Ovary (tissue), 9 donors: Measurements from ENCODE around the gene BICC1. TPM values are rescaled to one million over a fixed set of nuclear protein-coding genes. Genes with fewer than 3 reads are reported as not detected.
A peak's percentile ranks its signal among the peaks of the same experiment; 100 is the strongest.

Source experiments
- DNase-seq, 5 donors: peaks; one replicate each; pipeline ENCODE4 v3.0.0-alpha.2; 2019 to 2020
- H3K27ac ChIP-seq, 2 donors: fragments of 200-600 bp; one replicate each; pipeline versions ENCODE4 v1.5.1 to v1.8.0; 2019 to 2022
- H3K27me3 ChIP-seq: fragments of 200-600 bp; one replicate; pipeline ENCODE4 v1.8.0; 2022
- H3K36me3 ChIP-seq: fragments of 200-600 bp; sonication (generic); one replicate; pipeline ENCODE4 v1.5.1; 2019
- H3K4me1 ChIP-seq: one replicate; pipeline ENCODE4 v1.8.1; 2013; ENCODE audit warnings: mild to moderate bottlenecking, moderate library complexity; ENCODE audit not compliant: insufficient read depth
- H3K4me3 ChIP-seq: fragments of 200-600 bp; sonication (generic); one replicate; pipeline ENCODE4 v1.5.1; 2017
- H3K9me3 ChIP-seq, 2 donors: fragments of 200-600 bp in 1 of 2; sonication (generic) in 1 of 2; one replicate each; pipeline versions ENCODE4 v1.5.1 to v1.8.1; 2013 to 2019; ENCODE audit warnings: mild to moderate bottlenecking in 1 of 2, moderate library complexity in 1 of 2
- CTCF ChIP-seq, 3 donors: fragments of 450-650 bp in 2 of 3; fragments of 200-600 bp in 1 of 3; IDR thresholded peaks; one replicate each; pipeline versions ENCODE4 v1.5.1 to v1.8.0; 2016 to 2022; ENCODE audit warnings: antibody characterized with exemption in 3 of 3, mild to moderate bottlenecking in 1 of 3
- EP300 ChIP-seq: sonication (generic); formaldehyde crosslinking; IDR thresholded peaks from one replicate; pipeline ENCODE4 v1.6.1; 2017; ENCODE audit warnings: antibody characterized with exemption
- POLR2A ChIP-seq: fragments of 450-650 bp; IDR thresholded peaks from one replicate; pipeline ENCODE4 v1.6.1; 2017; ENCODE audit warnings: antibody characterized with exemption, mild to moderate bottlenecking, moderate library complexity
- WGBS, 3 donors: extraction: QIAGEN DNeasy Blood & Tissue Kit in 1 of 3; methylation state at CpG; one replicate each; pipeline versions ENCODE4 v1.1.5 to v1.1.7; 2013 to 2017; 5-methylcytosine and 5-hydroxymethylcytosine counted together
- intact Hi-C, 4 donors: fragments of 100-400 bp; cut with DNase I; formaldehyde crosslinking; loops; one replicate each; pipeline versions ENCODE4 v1.11.0 to v1.15.1; 2022 to 2023
- polyA plus RNA-seq, 2 donors: library from polyadenylated mRNA; stranded (reverse); fragments of 200-250 nt in 1 of 2; fragments of 350-450 nt in 1 of 2; fragmentation: Illumina TruSeq in 1 of 2; extraction: RNeasy Lipid Tissue Mini Kit (QIAGEN cat#74804) in 1 of 2; gene quantifications; one replicate each; pipeline ENCODE4 v1.2.3, GENCODE V29; 2013 to 2014
- total RNA-seq, 7 donors: library from RNA; depleted of rRNA in 2 of 7; stranded (reverse); fragments of >200 nt in 2 of 7; fragmentation: NEBNext Ultra II Directional in 3 of 7; extraction: Animal tissue kit (Norgen Biotek cat#: 25700) in 3 of 7; gene quantifications; one replicate each; pipeline versions ENCODE4 v1.1.0 to v1.2.4, GENCODE V29; 2016 to 2023
- donor health status: DM: no; HTN: no; CAD: no; lungs with moderate emphysema.
- donor health status: DM: no; HTN: no; CAD: no.
- donor health status: Bipolar disorder and iron deficiency.
- donor health status: DM: yes; HTN: yes; CAD: no.
- donor health status: DM: no; HTN: no; CAD: no.
- donor health status: DM: yes; HTN: yes; CAD: no.

BICC1 gene
- total and polyA plus RNA-seq, 9 donors: 13.6 to 43.4 (median 23.5) TPM

- intact Hi-C loops: no loop called here
Measured at GRCh38 chr10:58755677-58756076, 243.0 kb downstream of the BICC1 start.

GRCh38 chr10:58756130-58756719, 243.6 kb downstream of the BICC1 start:
- Histone ChIP-seq H3K27me3 (no peaks in the 10 kb centered on the region), H3K36me3 (no peaks in the 10 kb centered on the region), H3K4me1 (peaks cover 10% of the 10 kb centered on the region), H3K27ac (peak overlapping the region; percentile 41 to 72), H3K4me3 (peak overlapping the region; percentile 4), H3K9me3 (no peaks in the 10 kb centered on the region)
- intact Hi-C loops: no loop called here
- no peak for DNase-seq
- no peak for TF ChIP-seq CTCF (IDR thresholded peaks at IDR 0.05)
- TF ChIP-seq EP300: no peak
- TF ChIP-seq POLR2A: no peak
- WGBS, 3 donors: 3 to 7% (median 4%) methylated on average over 6 of the region's 6 CpGs

More at GRCh38 chr10:58755677-58756076, 243.0 kb downstream of the BICC1 start:
- peak in 1 of 5 donors; percentile 50 for DNase-seq
- H3K27me3 ChIP-seq: no peaks in the 10 kb centered on the region
- no peaks in the 10 kb centered on the region for H3K36me3 ChIP-seq
- TF ChIP-seq POLR2A (no peak), CTCF (IDR thresholded peaks at IDR 0.05) (no peak), EP300 (no peak)
- WGBS, 3 donors: 9% methylated on average over 4 of the region's 4 CpGs
- no peaks in the 10 kb centered on the region for H3K9me3 ChIP-seq
- peak overlapping the region in 1 of 2 donors; percentile 72 for H3K27ac ChIP-seq
- H3K4me3 ChIP-seq: peak overlapping the region; percentile 4
- H3K4me1 ChIP-seq: peaks cover 10% of the 10 kb centered on the region

GRCh38 chr10:58757352-58758065, 244.8 kb downstream of the BICC1 start:
- H3K9me3 ChIP-seq: no peaks in the 10 kb centered on the region
- intact Hi-C loops: no loop called here
- H3K4me3 ChIP-seq: no peak overlapping the region
- WGBS, 3 donors: 78 to 87% (median 79%) methylated on average over 1 of the region's 1 CpG
- no peak for TF ChIP-seq POLR2A
- no peak for TF ChIP-seq CTCF (IDR thresholded peaks at IDR 0.05)
- no peak for TF ChIP-seq EP300
- H3K36me3 ChIP-seq: no peaks in the 10 kb centered on the region
- peak in 1 of 5 donors; percentile 24 for DNase-seq
- H3K4me1 ChIP-seq: peaks cover 10% of the 10 kb centered on the region
- no peaks in the 10 kb centered on the region for H3K27me3 ChIP-seq
- peak overlapping the region in 1 of 2 donors; percentile 72 for H3K27ac ChIP-seq

GRCh38 chr10:58758321-58758720, 245.6 kb downstream of the BICC1 start:
- WGBS, 3 donors: 14 to 20% (median 17%) methylated on average over 1 of the region's 1 CpG
- DNase-seq: no peak
- no peak for TF ChIP-seq CTCF (IDR thresholded peaks at IDR 0.05)
- no peak for TF ChIP-seq EP300
- no peak for TF ChIP-seq POLR2A
- H3K36me3 ChIP-seq: no peaks in the 10 kb centered on the region
- H3K4me1 ChIP-seq: peaks cover 10% of the 10 kb centered on the region
- H3K4me3 ChIP-seq: no peak overlapping the region
- intact Hi-C loops: no loop called here
- H3K9me3 ChIP-seq: no peaks in the 10 kb centered on the region
- H3K27me3 ChIP-seq: no peaks in the 10 kb centered on the region
- peak overlapping the region in 1 of 2 donors; percentile 45 for H3K27ac ChIP-seq
